GM12892 (cell line): ENCODE data around the gene ZFPM1.
A peak's percentile ranks its signal among the peaks of the same experiment; 100 is the strongest.

Source experiments
- DNase-seq: peaks from one replicate; pipeline ENCODE4 v3.0.0; 2011; ENCODE audit not compliant: insufficient read length
- FAIRE-seq: peaks from 2 replicates; lab custom pipeline; 2011; peaks lifted over from hg19 to GRCh38; lab: Jason Lieb, UNC
- POLR2A ChIP-seq: IDR thresholded peaks from 2 replicates; pipeline ENCODE4 v1.6.1; 2011; ENCODE audit warnings: low read depth, low read length, control low read depth
- POLR2AphosphoS5 ChIP-seq: IDR thresholded peaks from 2 replicates; pipeline ENCODE4 v1.6.1; 2011; ENCODE audit warnings: low read depth, low read length, control low read depth
- TAF1 ChIP-seq: IDR thresholded peaks from 2 replicates; pipeline ENCODE4 v1.6.1; 2011; ENCODE audit warnings: low read depth, mild to moderate bottlenecking, control low read depth, low read length, borderline replicate concordance

The ZFPM1 gene

GRCh38 chr16:88430524-88431446, 22.3 kb upstream of the ZFPM1 start:
- TF ChIP-seq POLR2AphosphoS5: no peak
- TF ChIP-seq TAF1: no peak
- peak; percentile 45; the same call in 1 of the 2 replicates for TF ChIP-seq POLR2A

GRCh38 chr16:88431651-88432050, 21.4 kb upstream of the ZFPM1 start:
- no peak for FAIRE-seq
- TF ChIP-seq POLR2A: no peak
- no peak for TF ChIP-seq TAF1
- no peak for TF ChIP-seq POLR2AphosphoS5

More at GRCh38 chr16:88430524-88431446, 22.3 kb upstream of the ZFPM1 start:
- FAIRE-seq: no peak
- peak; percentile 85 for DNase-seq

GRCh38 chr16:88432174-88432573, 20.9 kb upstream of the ZFPM1 start:
- TF ChIP-seq POLR2AphosphoS5: no peak
- no peak for DNase-seq
- FAIRE-seq: no peak

More at GRCh38 chr16:88431651-88432050, 21.4 kb upstream of the ZFPM1 start:
- DNase-seq: no peak

- no peak for FAIRE-seq
- no peak for DNase-seq
- TF ChIP-seq POLR2A (no peak), POLR2AphosphoS5 (no peak), TAF1 (no peak)
These were observed 20.3 kb upstream of the ZFPM1 start for GRCh38 chr16:88432753-88433152.

- DNase-seq (no peak), FAIRE-seq (no peak)
- TF ChIP-seq POLR2A (no peak), TAF1 (no peak), POLR2AphosphoS5 (no peak)
These were observed 19.3 kb upstream of the ZFPM1 start for GRCh38 chr16:88433632-88434352.

- no peak for DNase-seq
- TF ChIP-seq POLR2A: no peak
- TF ChIP-seq POLR2AphosphoS5: no peak
- TF ChIP-seq TAF1: no peak
- FAIRE-seq: no peak
These were observed 18.8 kb upstream of the ZFPM1 start for GRCh38 chr16:88434353-88434690.

- TF ChIP-seq POLR2A (no peak), TAF1 (no peak), POLR2AphosphoS5 (no peak)
- FAIRE-seq (no peak), DNase-seq (no peak)
These were observed 18.3 kb upstream of the ZFPM1 start for GRCh38 chr16:88434746-88435145.

- TF ChIP-seq POLR2A: no peak
- no peak for TF ChIP-seq POLR2AphosphoS5
- TF ChIP-seq TAF1: no peak
- DNase-seq (no peak), FAIRE-seq (no peak)
These were observed 17.4 kb upstream of the ZFPM1 start for GRCh38 chr16:88435437-88436355.

- TF ChIP-seq POLR2AphosphoS5 (no peak), TAF1 (no peak), POLR2A (no peak)
- DNase-seq (no peak), FAIRE-seq (no peak)
These were observed 16.3 kb upstream of the ZFPM1 start for GRCh38 chr16:88436796-88437195.

- no peak for TF ChIP-seq POLR2AphosphoS5
- no peak for TF ChIP-seq TAF1
- no peak for TF ChIP-seq POLR2A
- peak; percentile 94 for DNase-seq
- FAIRE-seq: no peak
These were observed 15.6 kb upstream of the ZFPM1 start for GRCh38 chr16:88437367-88437964.

GRCh38 chr16:88438084-88438870, 14.8 kb upstream of the ZFPM1 start:
- TF ChIP-seq POLR2AphosphoS5 (no peak), POLR2A (no peak), TAF1 (no peak)
- FAIRE-seq (no peak), DNase-seq (no peak)

- FAIRE-seq (no peak), DNase-seq (no peak)
- TF ChIP-seq TAF1: no peak
- no peak for TF ChIP-seq POLR2A
- TF ChIP-seq POLR2AphosphoS5: no peak
These were observed 14.1 kb upstream of the ZFPM1 start for GRCh38 chr16:88439016-88439415.
